Esophagus muscularis mucosa (tissue), 4 donors: ENCODE data around the gene DSCAML1. TPM values are rescaled to one million over a fixed set of nuclear protein-coding genes. Genes with fewer than 3 reads are reported as not detected.

Experiments used
- DNase-seq: peaks from one replicate; pipeline ENCODE4 v3.0.0-alpha.2; 2017; ENCODE audit errors: extremely low spot score
- H3K27ac ChIP-seq, 4 donors: fragments of 200-600 bp; sonication (generic); replicated peaks in 1 of 4; 1 replicate in 3 of 4; 2 replicates in 1 of 4; pipeline ENCODE4 v1.5.1; 2016 to 2019; ENCODE audit warnings: mild to moderate bottlenecking in 1 of 4
- H3K27me3 ChIP-seq, 4 donors: fragments of 200-600 bp; sonication (generic); one replicate each; pipeline versions ENCODE4 v1.5.1 to v1.6.0; 2016 to 2019
- H3K36me3 ChIP-seq, 4 donors: fragments of 200-600 bp; sonication (generic); one replicate each; pipeline ENCODE4 v1.5.1; 2016 to 2019
- H3K4me1 ChIP-seq, 4 donors: fragments of 200-600 bp; sonication (generic); one replicate each; pipeline ENCODE4 v1.5.1; 2016 to 2019
- H3K4me3 ChIP-seq, 4 donors: fragments of 200-600 bp; sonication (generic); 1 replicate in 2 of 4; 2 replicates in 2 of 4; pipeline ENCODE4 v1.5.1; 2016 to 2019; ENCODE audit warnings: mild to moderate bottlenecking in 4 of 4, moderate library complexity in 1 of 4
- H3K9me3 ChIP-seq, 4 donors: fragments of 200-600 bp; sonication (generic); 1 replicate in 3 of 4; 2 replicates in 1 of 4; pipeline ENCODE4 v1.5.1; 2016 to 2019
- CTCF ChIP-seq, 3 experiments: fragments of 200-600 bp in 2 of 3; fragments of 450-650 bp in 1 of 3; sonication (generic) in 2 of 3; IDR thresholded peaks; one replicate each; pipeline ENCODE4 v1.5.1; 2017 to 2019; ENCODE audit warnings: antibody characterized with exemption in 3 of 3, mild to moderate bottlenecking in 2 of 3, moderate library complexity in 1 of 3
- EP300 ChIP-seq: sonication (generic); formaldehyde crosslinking; IDR thresholded peaks from one replicate; pipeline ENCODE4 v1.6.1; 2017; ENCODE audit warnings: antibody characterized with exemption
- POLR2A ChIP-seq: fragments of 450-650 bp; IDR thresholded peaks from one replicate; pipeline ENCODE4 v1.6.1; 2017; ENCODE audit warnings: antibody characterized with exemption, moderate library complexity, mild to moderate bottlenecking, low read depth
- POLR2AphosphoS5 ChIP-seq, 2 donors: sonication (generic); formaldehyde crosslinking; IDR thresholded peaks; one replicate each; pipeline ENCODE4 v1.6.1; 2017; ENCODE audit warnings: antibody characterized with exemption in 2 of 2
- WGBS: methylation state at CpG from one replicate; pipeline ENCODE4 v1.1.5; 2018; 5-methylcytosine and 5-hydroxymethylcytosine counted together
- intact Hi-C: fragments of 100-400 bp; cut with DNase I; formaldehyde crosslinking; loops from one replicate; pipeline ENCODE4 v1.15.1; 2023
- total RNA-seq, 4 donors: library from RNA; depleted of rRNA; stranded (reverse); fragments of >200 nt; gene quantifications; one replicate each; pipeline versions ENCODE4 v1.1.0 to v1.2.1, GENCODE V29; 2016

Gene DSCAML1
- total RNA-seq, 4 donors from 2014 or later = 0.50 to 5.8 (median 1.2) TPM

GRCh38 chr11:117425679-117426296 lies 371.2 kb downstream of the DSCAML1 start:
- H3K4me1 ChIP-seq = peaks cover 0 to 8% (median 7%) of the 10 kb centered on the region in 4 donors
- intact Hi-C loops = loop anchor here (5.0 kb wide), 1 partner anchor 392 kb away; no protein-coding TSS in a partner anchor
- no peak overlapping the region for H3K4me3 ChIP-seq
- 50% methylated on average over 13 of the region's 13 CpGs for WGBS
- no peak for DNase-seq
- no peak overlapping the region for H3K27ac ChIP-seq
- no peak for TF ChIP-seq POLR2AphosphoS5 (IDR thresholded peaks at IDR 0.05)
- TF ChIP-seq POLR2A = no peak
- no peak for TF ChIP-seq EP300
- no peak for TF ChIP-seq CTCF (IDR thresholded peaks at IDR 0.05)
- H3K9me3 ChIP-seq = no peaks in the 10 kb centered on the region
- H3K36me3 ChIP-seq = peaks cover 0 to 10% (median 0%) of the 10 kb centered on the region in 4 donors
- H3K27me3 ChIP-seq = peaks cover 0 to 7% (median 0%) of the 10 kb centered on the region in 4 donors

GRCh38 chr11:117424781-117425180 lies 372.2 kb downstream of the DSCAML1 start:
- intact Hi-C loops = loop anchor here (5.0 kb wide), 1 partner anchor 393 kb away; no protein-coding TSS in a partner anchor
- Histone ChIP-seq H3K4me1 (peaks cover 0 to 8% (median 7%) of the 10 kb centered on the region in 4 donors), H3K27ac (no peak overlapping the region), H3K4me3 (no peak overlapping the region), H3K36me3 (peaks cover 0 to 3% (median 0%) of the 10 kb centered on the region in 4 donors), H3K9me3 (no peaks in the 10 kb centered on the region), H3K27me3 (peaks cover 0 to 15% (median 0%) of the 10 kb centered on the region in 4 donors)
- DNase-seq = no peak
- WGBS = 55% methylated on average over 4 of the region's 4 CpGs
- TF ChIP-seq POLR2A (no peak), CTCF (IDR thresholded peaks at IDR 0.05) (no peak), EP300 (no peak), POLR2AphosphoS5 (IDR thresholded peaks at IDR 0.05) (no peak)

DNA sequence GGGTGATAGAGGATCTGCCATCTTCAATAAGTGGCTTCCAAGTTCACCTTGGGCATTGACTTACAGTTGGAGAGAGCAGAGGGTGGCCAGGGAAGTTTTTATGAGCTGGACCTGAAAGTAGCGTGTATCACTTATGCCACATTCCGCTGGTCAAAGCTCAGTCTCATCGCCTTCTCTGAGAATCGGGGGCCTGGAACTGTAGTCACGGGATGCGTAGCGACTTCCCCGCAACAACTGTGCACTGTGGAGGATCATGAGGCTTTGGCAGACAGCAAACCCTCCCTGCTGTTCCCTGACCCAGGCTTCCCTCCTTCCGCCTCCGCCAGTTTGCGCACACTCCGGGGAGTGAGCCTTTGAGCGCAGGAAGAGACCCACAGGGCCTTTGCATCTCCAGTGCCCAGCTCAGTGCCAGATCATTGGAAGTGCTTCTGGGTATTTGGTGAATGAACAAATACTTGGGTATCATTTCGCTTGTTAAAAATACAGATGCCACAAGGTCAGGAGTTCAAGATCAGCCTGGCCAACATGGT lies 373.9 kb downstream of the DSCAML1 start:
- TF ChIP-seq POLR2AphosphoS5 (IDR thresholded peaks at IDR 0.05) (no peak), CTCF (IDR thresholded peaks at IDR 0.05) (no peak), POLR2A (no peak), EP300 (no peak)
- intact Hi-C loops = no loop called here
- peaks cover 0 to 15% (median 0%) of the 10 kb centered on the region in 4 donors for H3K27me3 ChIP-seq
- 92% methylated on average over 14 of the region's 14 CpGs for WGBS
- no peak overlapping the region for H3K27ac ChIP-seq
- H3K4me3 ChIP-seq = no peak overlapping the region
- peaks cover 0 to 8% (median 7%) of the 10 kb centered on the region in 4 donors for H3K4me1 ChIP-seq
- no peaks in the 10 kb centered on the region for H3K9me3 ChIP-seq
- no peak for DNase-seq
- no peaks in the 10 kb centered on the region for H3K36me3 ChIP-seq

GRCh38 chr11:117421476-117421875 lies 375.5 kb downstream of the DSCAML1 start:
- WGBS = 87% methylated on average over 7 of the region's 7 CpGs
- no peak for DNase-seq
- H3K4me3 ChIP-seq = no peak overlapping the region
- peaks cover 0 to 15% (median 0%) of the 10 kb centered on the region in 4 donors for H3K27me3 ChIP-seq
- peaks cover 0 to 6% (median 6%) of the 10 kb centered on the region in 4 donors for H3K4me1 ChIP-seq
- intact Hi-C loops = no loop called here
- no peaks in the 10 kb centered on the region for H3K9me3 ChIP-seq
- no peak overlapping the region for H3K27ac ChIP-seq
- H3K36me3 ChIP-seq = no peaks in the 10 kb centered on the region
- TF ChIP-seq POLR2AphosphoS5 (IDR thresholded peaks at IDR 0.05) (no peak), POLR2A (no peak), CTCF (IDR thresholded peaks at IDR 0.05) (no peak), EP300 (no peak)
